Body of pancreas (tissue), 4 donors: ENCODE data around the gene PPFIA2.

Experiments used
- POLR2A ChIP-seq, 3 donors: fragments of 450-650 bp; IDR thresholded peaks; one replicate each; pipeline ENCODE4 v1.6.1; 2016; ENCODE audit warnings: antibody characterized with exemption in 3 of 3, mild to moderate bottlenecking in 2 of 3
- TF ChIP-seq, protein P1 (sequence below), 7 experiments: fragments of 450-650 bp in 4 of 7; fragments of 200-600 bp in 3 of 7; sonication (generic) in 3 of 7; IDR thresholded peaks; one replicate each; pipeline ENCODE4 v1.5.1; 2016 to 2019; ENCODE audit warnings: antibody characterized with exemption in 7 of 7

- TF ChIP-seq, protein P1, sequence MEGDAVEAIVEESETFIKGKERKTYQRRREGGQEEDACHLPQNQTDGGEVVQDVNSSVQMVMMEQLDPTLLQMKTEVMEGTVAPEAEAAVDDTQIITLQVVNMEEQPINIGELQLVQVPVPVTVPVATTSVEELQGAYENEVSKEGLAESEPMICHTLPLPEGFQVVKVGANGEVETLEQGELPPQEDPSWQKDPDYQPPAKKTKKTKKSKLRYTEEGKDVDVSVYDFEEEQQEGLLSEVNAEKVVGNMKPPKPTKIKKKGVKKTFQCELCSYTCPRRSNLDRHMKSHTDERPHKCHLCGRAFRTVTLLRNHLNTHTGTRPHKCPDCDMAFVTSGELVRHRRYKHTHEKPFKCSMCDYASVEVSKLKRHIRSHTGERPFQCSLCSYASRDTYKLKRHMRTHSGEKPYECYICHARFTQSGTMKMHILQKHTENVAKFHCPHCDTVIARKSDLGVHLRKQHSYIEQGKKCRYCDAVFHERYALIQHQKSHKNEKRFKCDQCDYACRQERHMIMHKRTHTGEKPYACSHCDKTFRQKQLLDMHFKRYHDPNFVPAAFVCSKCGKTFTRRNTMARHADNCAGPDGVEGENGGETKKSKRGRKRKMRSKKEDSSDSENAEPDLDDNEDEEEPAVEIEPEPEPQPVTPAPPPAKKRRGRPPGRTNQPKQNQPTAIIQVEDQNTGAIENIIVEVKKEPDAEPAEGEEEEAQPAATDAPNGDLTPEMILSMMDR (IDR thresholded peaks at IDR 0.05): no peak
- TF ChIP-seq POLR2A (IDR thresholded peaks at IDR 0.05): no peak
Observed at GRCh38 chr12:81263072-81263471, 496.1 kb downstream of the PPFIA2 start.
